Measurements from ENCODE around the gene LCLAT1. TPM values are rescaled to one million over a fixed set of nuclear protein-coding genes. Genes with fewer than 3 reads are reported as not detected.

Gene LCLAT1
- polyA plus RNA-seq, 1 of the 3 experiments (the other 2 are of a cell fraction) = 6.9 TPM

GRCh38 chr2:30545875-30546274 is 98.8 kb downstream of the LCLAT1 start (continued):
- TF ChIP-seq CTCF (IDR thresholded peaks at IDR 0.05) = no peak

- no peak for DNase-seq
- TF ChIP-seq TAF1 (IDR thresholded peaks at IDR 0.05; ENCODE audit: borderline replicate concordance, low read depth, low read length) (no peak), RCOR1 (IDR thresholded peaks at IDR 0.05; ENCODE audit: low read length) (no peak), GATA2 (CRISPR knock-in tag; IDR thresholded peaks at IDR 0.05) (peak; percentile 17; the same call in 1 of the 2 replicates)
- Histone ChIP-seq H3F3A (replicated peaks; ENCODE audit: insufficient read depth) (no peaks in the 10 kb centered on the region), H3K4me1 (ENCODE audit: control insufficient read depth in 1 of 2, insufficient read depth in 2 of 2, low read depth in 1 of 2, low read length in 1 of 2) (no peaks in the 10 kb centered on the region; a peak in 1 of 4 replicates), H3K36me3 (replicated peaks in 1 of 2; ENCODE audit: control insufficient read depth in 1 of 2, insufficient read depth in 2 of 2, low read length in 1 of 2) (peaks cover 0 to 4% of the 10 kb centered on the region in 2 experiments), H3K4me2 (no peak overlapping the region), H3K79me2 (ENCODE audit: insufficient read depth) (no peaks in the 10 kb centered on the region), H3K9me3 (no peaks in the 10 kb centered on the region), H2AFZ (ENCODE audit: low read depth) (no peak overlapping the region), H3K9ac (no peak overlapping the region), H3K27me3 (ENCODE audit: insufficient read depth) (no peaks in the 10 kb centered on the region), H4K20me1 (ENCODE audit: insufficient read depth) (no peaks in the 10 kb centered on the region), H3K27ac (ENCODE audit: low read depth in 2 of 2, low read length in 1 of 2) (no peak overlapping the region), H3K4me3 (ENCODE audit: low read depth in 2 of 2, low read length in 1 of 2) (no peak overlapping the region), H3K9me2 (no peaks in the 10 kb centered on the region)
- ChIA-PET CTCF (interaction anchor here (1.2 to 1.3 kb wide), 2 partner anchors 19 to 340 kb away, joined by 3 to 5 read pairs; no protein-coding TSS in a partner anchor), POLR2A (no interaction called here)
- WGBS (ENCODE audit: low lambda C conversion rate) = 99% methylated on average over 2 of the region's 2 CpGs
Measured at GRCh38 chr2:30548386-30548785, 101.3 kb downstream of the LCLAT1 start.

GRCh38 chr2:30549096-30549495 is 102.0 kb downstream of the LCLAT1 start:
- Histone ChIP-seq H2AFZ (ENCODE audit: low read depth) (no peak overlapping the region), H3K27ac (ENCODE audit: low read depth in 2 of 2, low read length in 1 of 2) (no peak overlapping the region), H3K27me3 (ENCODE audit: insufficient read depth) (no peaks in the 10 kb centered on the region), H3K4me2 (no peak overlapping the region), H3K79me2 (ENCODE audit: insufficient read depth) (no peaks in the 10 kb centered on the region), H4K20me1 (ENCODE audit: insufficient read depth) (no peaks in the 10 kb centered on the region), H3F3A (replicated peaks; ENCODE audit: insufficient read depth) (no peaks in the 10 kb centered on the region), H3K36me3 (replicated peaks in 1 of 2; ENCODE audit: control insufficient read depth in 1 of 2, insufficient read depth in 2 of 2, low read length in 1 of 2) (peaks cover 0 to 4% of the 10 kb centered on the region in 2 experiments), H3K9me3 (no peaks in the 10 kb centered on the region), H3K4me1 (ENCODE audit: control insufficient read depth in 1 of 2, insufficient read depth in 2 of 2, low read depth in 1 of 2, low read length in 1 of 2) (no peaks in the 10 kb centered on the region; a peak in 1 of 4 replicates), H3K9ac (no peak overlapping the region), H3K9me2 (no peaks in the 10 kb centered on the region), H3K4me3 (ENCODE audit: low read depth in 2 of 2, low read length in 1 of 2) (no peak overlapping the region)
- WGBS (ENCODE audit: low lambda C conversion rate) = 95% methylated on average over 2 of the region's 2 CpGs
- POLR2A ChIA-PET = no interaction called here
- no peak for DNase-seq
- CTCF ChIA-PET = interaction anchor here (0.8 to 1.3 kb wide), 4 partner anchors 20 to 340 kb away, joined by 3 to 5 read pairs (median 3); partner anchors contain the start of gene LCLAT1
- no peak for TF ChIP-seq REST (IDR thresholded peaks at IDR 0.05; ENCODE audit: low read depth, low read length)
- TF ChIP-seq RCOR1 (IDR thresholded peaks at IDR 0.05; ENCODE audit: low read length) = no peak
- no peak for TF ChIP-seq PBX3 (IDR thresholded peaks at IDR 0.05)
- no peak for TF ChIP-seq MXI1 (IDR thresholded peaks at IDR 0.05; ENCODE audit: low read depth, low read length)
- TF ChIP-seq EZH2phosphoT487 (IDR thresholded peaks at IDR 0.05; ENCODE audit: borderline replicate concordance, low read depth) = no peak
- TF ChIP-seq CTCF (IDR thresholded peaks at IDR 0.05) = no peak
- TF ChIP-seq RAD21 (IDR thresholded peaks at IDR 0.05; ENCODE audit: low read length) = no peak
- no peak for TF ChIP-seq SIN3A (IDR thresholded peaks at IDR 0.05; ENCODE audit: borderline replicate concordance, low read depth, low read length)
- TF ChIP-seq POLR2AphosphoS5 (IDR thresholded peaks at IDR 0.05; ENCODE audit: low read depth, low read length) = no peak
- no peak for TF ChIP-seq MAX (IDR thresholded peaks at IDR 0.05; ENCODE audit: low read depth)
- no peak for TF ChIP-seq RFX5 (IDR thresholded peaks at IDR 0.05; ENCODE audit: low read length)
- TF ChIP-seq USF2 (IDR thresholded peaks at IDR 0.05; ENCODE audit: borderline replicate concordance, low read depth, low read length) = no peak
